Placental epithelial cell (primary cell): Measurements from ENCODE around the gene CLEC18C. TPM values are rescaled to one million over a fixed set of nuclear protein-coding genes. Genes with fewer than 3 reads are reported as not detected.

Source experiments
- small RNA-seq: library from RNA; depleted of rRNA; stranded (forward); fragments of <200 nt; gene quantifications from one replicate; pipeline ENCODE3, GENCODE V24; 2012
- total RNA-seq: library from RNA; depleted of rRNA; stranded (reverse); fragments of >200 nt; gene quantifications from 2 replicates; pipeline ENCODE4 v1.2.3, GENCODE V29; 2012

The CLEC18C gene
- 0.11 and 1.2 TPM in 2 replicates for total RNA-seq

GRCh38 chr16:70173212-70173837 lies at the start of gene CLEC18C:
CLEC18C (plus strand) TSS chr16:70173787; CDS start chr16:70174279, 492 bp downstream.

Small RNAs within 50 kb of the gene (small RNA-seq; reads per million reads assigned to genes)
- not detected for gene AC009060.2

Other genes starting within 250 kb of the CLEC18C start
- gene CLEC18A, start 222.5 kb upstream of the CLEC18C start, total RNA-seq: 0.39 and 0.43 TPM in 2 replicates
- gene PDPR, start 59.5 kb upstream of the CLEC18C start, total RNA-seq: 19.8 and 38.1 TPM in 2 replicates
- 21.2 and 23.2 TPM in 2 replicates for gene EXOSC6, start 78.2 kb downstream of the CLEC18C start, total RNA-seq
- gene AARS1, start 115.7 kb downstream of the CLEC18C start, total RNA-seq: 90.3 and 97.6 TPM in 2 replicates
- gene DDX19B, start 125.4 kb downstream of the CLEC18C start, total RNA-seq: 32.6 and 36.3 TPM in 2 replicates
- gene DDX19A, start 173.1 kb downstream of the CLEC18C start, total RNA-seq: 31.0 and 42.3 TPM in 2 replicates